ENCODE data around the gene RPP30.

DNA sequence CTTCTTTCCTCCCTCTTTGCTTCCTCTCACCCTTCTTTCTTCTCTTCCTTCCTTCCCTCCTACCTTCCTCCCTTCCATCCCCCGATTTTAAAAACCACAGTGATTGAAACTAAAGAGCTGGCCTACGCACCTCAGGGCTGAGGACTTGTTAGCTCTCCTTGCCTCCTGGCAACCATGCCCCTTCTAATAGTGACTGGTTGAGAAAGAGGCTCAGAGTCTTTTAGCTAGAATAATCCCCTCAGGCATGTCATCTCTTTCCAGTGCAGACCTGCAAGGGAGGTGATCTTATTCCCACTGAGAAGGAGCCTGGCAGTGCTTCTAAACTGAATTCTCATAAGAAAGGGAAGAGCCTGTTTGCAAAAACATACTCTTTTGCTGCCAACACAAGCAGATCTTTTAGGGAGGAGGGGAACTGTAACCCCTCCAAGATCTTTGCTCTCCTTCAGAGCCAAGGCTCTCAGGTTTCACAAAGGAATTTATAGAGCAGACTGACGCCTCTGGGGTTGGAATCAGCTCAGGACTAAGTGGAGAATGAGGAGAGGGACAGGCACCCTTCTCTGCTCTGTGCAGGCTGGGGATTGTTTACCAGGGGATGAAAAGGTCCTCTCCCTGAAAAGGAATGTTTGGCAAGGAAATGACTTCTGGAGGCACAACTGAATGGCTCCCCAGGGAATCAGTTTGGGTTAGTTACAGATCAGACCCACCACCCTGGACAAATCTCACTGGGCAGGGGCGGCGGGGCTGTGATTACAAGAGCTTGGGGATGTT lies 58.5 kb downstream of the RPP30 start:
- TF ChIP-seq, protein P1, sequence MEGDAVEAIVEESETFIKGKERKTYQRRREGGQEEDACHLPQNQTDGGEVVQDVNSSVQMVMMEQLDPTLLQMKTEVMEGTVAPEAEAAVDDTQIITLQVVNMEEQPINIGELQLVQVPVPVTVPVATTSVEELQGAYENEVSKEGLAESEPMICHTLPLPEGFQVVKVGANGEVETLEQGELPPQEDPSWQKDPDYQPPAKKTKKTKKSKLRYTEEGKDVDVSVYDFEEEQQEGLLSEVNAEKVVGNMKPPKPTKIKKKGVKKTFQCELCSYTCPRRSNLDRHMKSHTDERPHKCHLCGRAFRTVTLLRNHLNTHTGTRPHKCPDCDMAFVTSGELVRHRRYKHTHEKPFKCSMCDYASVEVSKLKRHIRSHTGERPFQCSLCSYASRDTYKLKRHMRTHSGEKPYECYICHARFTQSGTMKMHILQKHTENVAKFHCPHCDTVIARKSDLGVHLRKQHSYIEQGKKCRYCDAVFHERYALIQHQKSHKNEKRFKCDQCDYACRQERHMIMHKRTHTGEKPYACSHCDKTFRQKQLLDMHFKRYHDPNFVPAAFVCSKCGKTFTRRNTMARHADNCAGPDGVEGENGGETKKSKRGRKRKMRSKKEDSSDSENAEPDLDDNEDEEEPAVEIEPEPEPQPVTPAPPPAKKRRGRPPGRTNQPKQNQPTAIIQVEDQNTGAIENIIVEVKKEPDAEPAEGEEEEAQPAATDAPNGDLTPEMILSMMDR (IDR thresholded peaks at IDR 0.05; ENCODE audit: insufficient read depth, low read length, poor library complexity, severe bottlenecking) = no peak
- TF ChIP-seq EZH2phosphoT487 (conservative IDR thresholded peaks at IDR 0.05; ENCODE audit: low read length) = no peak

Data from SU-DHL-6 (cell line).